Effector memory CD8-positive, alpha-beta T cell (primary cell): ENCODE results near the gene SHQ1.

ENCODE experiments used
- ATAC-seq: fragments of 150-1000 bp; cut with Tn5 transposase; replicated peaks from 2 replicates; pipeline ENCODE4 v1.10.0; 2021; ENCODE audit warnings: mild to moderate bottlenecking, moderate library complexity
- DNase-seq, 3 experiments: peaks; one replicate each; pipeline ENCODE4 v3.0.0; 2021
- H3K27ac Mint-ChIP-seq, 2 donors: one replicate each; pipeline ENCODE4 v1.8.0; 2022; ENCODE audit warnings: mild to moderate bottlenecking in 2 of 2, mixed read lengths in 2 of 2, moderate library complexity in 2 of 2
- H3K27me3 Mint-ChIP-seq, 2 donors: one replicate each; pipeline ENCODE4 v1.8.0; 2022; ENCODE audit warnings: mixed read lengths in 2 of 2
- H3K36me3 Mint-ChIP-seq: one replicate; pipeline ENCODE4 v1.8.0; 2022; ENCODE audit warnings: mild to moderate bottlenecking, moderate library complexity, mixed read lengths; ENCODE audit not compliant: insufficient read depth
- H3K4me1 Mint-ChIP-seq, 2 donors: one replicate each; pipeline ENCODE4 v1.8.0; 2022; ENCODE audit warnings: low read depth in 2 of 2, mixed read lengths in 2 of 2
- H3K4me3 Mint-ChIP-seq, 2 donors: one replicate each; pipeline ENCODE4 v1.8.0; 2022; ENCODE audit warnings: mild to moderate bottlenecking in 2 of 2, mixed read lengths in 2 of 2, moderate library complexity in 2 of 2
- H3K9me3 Mint-ChIP-seq, 2 donors: one replicate each; pipeline ENCODE4 v1.8.0; 2022; ENCODE audit warnings: mixed read lengths in 2 of 2

SHQ1 gene

DNA sequence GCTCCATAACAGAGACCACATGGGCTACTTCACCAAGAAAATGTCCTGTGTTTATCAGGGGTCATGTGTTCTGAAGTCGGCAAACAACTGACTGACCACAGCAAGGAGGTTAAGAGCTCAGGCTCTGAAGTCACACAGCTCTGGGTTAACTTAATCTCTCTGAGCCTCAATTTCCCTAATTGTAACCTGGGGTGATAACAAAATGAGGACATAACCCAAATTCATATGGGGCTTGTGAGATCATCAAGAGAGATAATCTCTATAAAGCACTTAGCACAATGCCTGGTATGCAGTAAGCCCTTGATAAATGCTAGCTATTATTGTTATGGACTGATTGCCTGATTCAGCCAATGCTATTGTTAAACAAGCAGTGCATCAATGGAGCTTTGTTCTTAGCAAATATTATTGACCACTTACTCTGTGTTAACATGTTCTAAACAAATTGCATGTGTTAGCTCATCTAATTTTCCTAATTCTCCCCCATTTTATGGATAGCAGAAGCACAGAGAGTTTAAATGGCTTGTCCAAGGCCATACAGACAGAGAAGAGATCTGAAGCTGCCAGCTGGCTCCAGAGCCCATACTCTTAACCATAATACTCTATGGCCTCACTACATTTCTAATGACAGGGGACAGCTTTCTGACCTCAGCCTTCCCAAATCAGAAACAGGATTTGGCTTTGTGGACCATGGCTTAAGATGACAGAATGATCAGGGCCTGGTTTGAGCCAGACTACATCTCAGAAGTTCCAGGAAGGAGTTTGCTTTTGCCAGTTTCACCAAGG lies 78.3 kb downstream of the SHQ1 start:
- no peaks in the 10 kb centered on the region for H3K9me3 Mint-ChIP-seq
- no peak overlapping the region for H3K4me3 Mint-ChIP-seq
- no peak for ATAC-seq
- H3K27me3 Mint-ChIP-seq = no peaks in the 10 kb centered on the region
- peaks cover 0 to 4% of the 10 kb centered on the region in 2 donors for H3K4me1 Mint-ChIP-seq
- H3K27ac Mint-ChIP-seq = no peak overlapping the region
- DNase-seq = no peak
- peaks cover 2% of the 10 kb centered on the region for H3K36me3 Mint-ChIP-seq

DNA sequence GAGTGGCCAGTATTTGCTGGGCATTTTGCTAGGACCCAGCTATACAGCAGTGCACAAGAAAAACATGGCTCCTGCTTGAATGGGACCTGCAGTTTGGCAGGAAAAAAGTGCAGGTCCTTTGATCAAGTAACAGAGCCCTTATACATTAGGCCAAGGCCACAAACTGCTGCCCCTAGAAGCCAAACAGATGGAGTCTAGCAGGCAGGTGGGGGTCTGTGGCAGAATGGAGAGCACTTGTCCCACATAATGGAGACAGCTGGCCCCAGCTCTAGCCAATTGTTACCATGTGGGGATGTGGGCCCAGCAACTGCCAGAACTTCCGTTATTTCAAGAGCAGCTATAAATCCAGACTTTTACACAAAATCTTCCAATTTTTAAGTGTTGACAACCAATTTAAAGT lies 79.3 kb downstream of the SHQ1 start:
- Mint-ChIP-seq H3K27me3 (no peaks in the 10 kb centered on the region), H3K9me3 (no peaks in the 10 kb centered on the region), H3K36me3 (peaks cover 2% of the 10 kb centered on the region), H3K4me1 (peaks cover 0 to 4% of the 10 kb centered on the region in 2 donors), H3K27ac (no peak overlapping the region), H3K4me3 (no peak overlapping the region)
- no peak for DNase-seq
- no peak for ATAC-seq

DNA sequence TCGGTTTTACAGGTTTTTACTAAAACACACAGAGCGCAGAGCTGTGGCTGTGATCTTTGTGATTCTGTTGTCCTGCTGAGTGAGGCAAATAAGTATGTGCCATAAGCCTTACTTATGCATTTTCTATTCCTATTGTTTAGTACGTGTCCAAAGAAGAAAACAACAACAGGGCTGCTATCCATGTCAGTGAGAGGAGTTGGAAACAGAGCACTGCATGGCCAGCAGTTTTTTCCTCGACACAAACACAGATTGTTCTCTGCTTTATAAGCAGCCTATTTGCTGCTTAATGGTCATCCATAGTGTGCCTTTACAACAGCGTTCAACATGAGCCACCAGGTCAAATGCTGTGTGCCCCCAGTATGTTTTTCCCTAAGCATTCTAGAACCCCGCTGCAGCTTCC lies 79.8 kb downstream of the SHQ1 start:
- Mint-ChIP-seq H3K4me1 (peaks cover 0 to 4% of the 10 kb centered on the region in 2 donors), H3K36me3 (peaks cover 2% of the 10 kb centered on the region), H3K9me3 (no peaks in the 10 kb centered on the region), H3K27me3 (no peaks in the 10 kb centered on the region), H3K27ac (no peak overlapping the region), H3K4me3 (no peak overlapping the region)
- DNase-seq (no peak), ATAC-seq (no peak)

DNA sequence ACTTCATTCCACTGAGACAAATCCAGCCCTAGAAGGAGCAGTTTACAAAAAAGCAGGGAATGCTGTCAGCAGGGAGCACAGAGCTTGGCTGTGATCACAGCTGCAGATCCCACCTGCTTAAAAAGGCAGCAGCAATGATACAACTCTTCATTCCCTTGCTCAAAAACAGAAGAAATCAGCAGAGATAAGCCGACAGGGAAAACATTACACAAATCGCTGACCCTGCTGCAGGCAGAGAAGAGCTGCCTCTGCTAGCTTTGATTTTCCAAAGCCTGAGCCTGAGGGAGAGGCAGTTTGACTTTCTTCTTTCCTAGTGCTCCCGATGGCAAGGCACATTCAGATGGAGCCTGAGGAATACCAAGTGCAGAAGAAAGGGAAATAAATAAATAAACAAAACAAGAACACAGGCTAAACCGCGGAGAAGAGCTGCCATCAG lies 80.2 kb downstream of the SHQ1 start:
- DNase-seq (no peak), ATAC-seq (no peak)
- H3K27me3 Mint-ChIP-seq = no peaks in the 10 kb centered on the region
- no peaks in the 10 kb centered on the region for H3K9me3 Mint-ChIP-seq
- no peak overlapping the region for H3K4me3 Mint-ChIP-seq
- H3K36me3 Mint-ChIP-seq = peaks cover 2% of the 10 kb centered on the region
- no peak overlapping the region for H3K27ac Mint-ChIP-seq
- H3K4me1 Mint-ChIP-seq = peaks cover 0 to 4% of the 10 kb centered on the region in 2 donors

DNA sequence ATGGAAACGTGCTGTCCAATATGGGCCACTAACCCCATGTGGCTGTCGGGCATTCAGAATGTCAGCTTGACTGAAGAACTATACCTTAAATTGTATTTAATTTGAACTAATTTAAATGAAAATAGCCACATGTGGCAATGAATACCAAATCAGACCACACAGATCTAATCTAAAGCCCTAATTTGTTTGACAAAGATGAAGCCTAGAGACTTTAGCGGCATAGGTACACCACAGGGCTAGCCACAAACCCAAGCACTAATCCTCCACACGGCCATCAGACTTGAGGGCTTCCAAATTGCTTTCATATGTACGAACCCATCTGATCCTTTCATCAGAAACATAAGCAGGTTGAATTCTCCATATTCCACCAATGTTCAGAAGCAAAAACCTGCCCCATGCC lies 81.4 kb downstream of the SHQ1 start:
- H3K27ac Mint-ChIP-seq = no peak overlapping the region
- DNase-seq = no peak
- H3K9me3 Mint-ChIP-seq = no peaks in the 10 kb centered on the region
- H3K4me1 Mint-ChIP-seq = peaks cover 0 to 4% of the 10 kb centered on the region in 2 donors
- H3K36me3 Mint-ChIP-seq = peaks cover 2% of the 10 kb centered on the region
- no peak for ATAC-seq
- no peaks in the 10 kb centered on the region for H3K27me3 Mint-ChIP-seq
- no peak overlapping the region for H3K4me3 Mint-ChIP-seq

DNA sequence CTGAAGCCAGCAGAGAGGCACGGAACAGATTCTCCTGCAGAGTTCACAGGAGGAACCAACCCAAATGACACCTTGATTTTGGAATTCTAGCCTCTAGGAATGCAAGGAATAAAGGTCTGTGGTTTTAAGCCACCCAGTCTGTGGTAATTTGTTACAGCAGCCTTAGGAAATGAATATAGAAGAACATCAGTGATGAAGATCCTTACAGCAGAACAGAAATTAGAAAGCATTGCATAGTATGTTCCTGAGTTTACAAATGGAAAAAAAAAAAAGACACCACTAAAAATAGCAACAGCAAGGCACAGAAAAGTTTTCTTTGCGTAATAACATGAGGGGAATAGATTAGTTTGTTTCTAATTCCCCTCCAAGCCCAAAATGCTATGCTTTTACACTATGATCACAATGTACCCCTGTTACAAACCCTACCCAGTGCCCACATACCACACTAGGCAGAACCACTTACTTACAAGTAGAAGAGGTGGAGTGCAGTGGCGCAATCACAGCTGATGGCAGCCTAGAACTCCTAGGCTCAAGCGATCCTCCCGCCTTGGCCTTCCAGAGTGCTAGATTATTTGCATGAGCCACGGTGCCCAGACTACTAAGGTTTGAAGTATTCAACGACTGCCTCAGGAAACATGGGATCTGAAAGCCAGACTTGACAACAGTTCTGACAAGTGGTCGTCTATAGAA lies 84.3 kb downstream of the SHQ1 start:
- DNase-seq (no peak), ATAC-seq (no peak)
- no peaks in the 10 kb centered on the region for H3K4me1 Mint-ChIP-seq
- H3K36me3 Mint-ChIP-seq = no peaks in the 10 kb centered on the region
- no peaks in the 10 kb centered on the region for H3K27me3 Mint-ChIP-seq
- H3K9me3 Mint-ChIP-seq = no peaks in the 10 kb centered on the region
- no peak overlapping the region for H3K27ac Mint-ChIP-seq
- no peak overlapping the region for H3K4me3 Mint-ChIP-seq

DNA sequence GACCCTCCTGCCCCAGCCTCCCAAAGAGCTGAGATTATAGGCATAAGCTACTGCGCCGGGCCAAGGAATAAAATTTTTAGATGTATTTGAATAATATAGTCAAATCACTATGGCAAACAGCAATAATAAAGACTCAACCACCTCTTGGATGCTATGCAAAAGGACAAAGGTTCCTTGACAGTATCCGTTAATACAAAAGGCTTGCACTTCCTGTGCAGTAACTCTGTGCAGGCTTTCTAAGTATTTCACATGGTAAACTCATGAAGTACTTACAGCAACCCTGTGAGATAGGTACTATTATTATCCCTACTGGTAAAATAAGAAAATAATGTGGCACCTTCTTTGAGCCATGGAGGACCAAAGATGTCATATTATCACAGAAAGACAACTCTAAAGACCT lies 86.8 kb downstream of the SHQ1 start:
- Mint-ChIP-seq H3K4me1 (peaks cover 10 to 16% of the 10 kb centered on the region in 2 donors), H3K4me3 (no peak overlapping the region), H3K36me3 (no peaks in the 10 kb centered on the region), H3K27me3 (no peaks in the 10 kb centered on the region), H3K9me3 (no peaks in the 10 kb centered on the region), H3K27ac (no peak overlapping the region)
- ATAC-seq = no peak
- DNase-seq = no peak

DNA sequence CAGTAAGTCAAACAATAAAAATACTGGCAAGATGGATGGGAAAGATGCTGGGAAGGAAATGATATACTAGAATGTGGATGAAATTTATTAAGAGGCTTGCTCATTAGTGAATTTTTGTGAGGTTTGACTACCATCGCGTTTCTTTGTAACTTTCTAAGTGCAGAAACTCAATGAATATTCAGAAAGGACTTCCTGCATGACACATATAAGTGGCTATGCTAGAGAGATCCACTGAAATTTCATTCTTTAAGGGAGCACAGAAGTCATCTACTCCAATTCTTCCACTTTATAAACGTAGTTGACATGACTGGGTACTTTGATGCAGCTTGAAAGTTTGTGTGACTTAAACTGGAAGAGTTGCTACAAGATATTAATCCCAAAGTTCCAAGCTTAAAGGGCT lies 88.0 kb downstream of the SHQ1 start:
- Mint-ChIP-seq H3K36me3 (no peaks in the 10 kb centered on the region), H3K27ac (no peak overlapping the region), H3K27me3 (no peaks in the 10 kb centered on the region), H3K9me3 (no peaks in the 10 kb centered on the region), H3K4me1 (peaks cover 10 to 16% of the 10 kb centered on the region in 2 donors), H3K4me3 (no peak overlapping the region)
- DNase-seq (no peak), ATAC-seq (no peak)

DNA sequence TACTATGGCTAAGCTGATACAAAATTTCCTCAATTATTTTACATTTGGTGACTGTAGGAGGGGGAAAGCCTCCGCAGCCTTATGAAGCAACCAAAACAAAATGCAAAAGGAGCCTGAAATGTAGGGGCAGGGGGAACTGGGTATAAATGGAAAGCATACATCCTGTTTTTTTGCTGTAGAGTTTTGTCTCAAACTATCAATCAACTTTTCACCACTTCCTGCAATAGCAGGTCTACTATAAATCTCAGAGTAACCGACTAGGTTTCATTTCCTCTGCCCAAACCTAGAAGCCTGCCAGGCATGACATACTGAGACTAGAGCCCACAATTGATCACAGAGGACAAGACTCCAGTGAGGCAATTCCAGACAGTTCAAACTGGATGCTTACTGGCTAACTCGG lies 91.3 kb downstream of the SHQ1 start:
- peak; percentile 99 for ATAC-seq
- DNase-seq = peak in 2 of 3 experiments; percentile 18 to 36
- Mint-ChIP-seq H3K27me3 (no peaks in the 10 kb centered on the region), H3K4me3 (peak overlapping the region; percentile 43 to 54), H3K27ac (peak overlapping the region; percentile 87 to 91), H3K36me3 (peaks cover 5% of the 10 kb centered on the region), H3K9me3 (no peaks in the 10 kb centered on the region), H3K4me1 (peaks cover 10 to 16% of the 10 kb centered on the region in 2 donors)

DNA sequence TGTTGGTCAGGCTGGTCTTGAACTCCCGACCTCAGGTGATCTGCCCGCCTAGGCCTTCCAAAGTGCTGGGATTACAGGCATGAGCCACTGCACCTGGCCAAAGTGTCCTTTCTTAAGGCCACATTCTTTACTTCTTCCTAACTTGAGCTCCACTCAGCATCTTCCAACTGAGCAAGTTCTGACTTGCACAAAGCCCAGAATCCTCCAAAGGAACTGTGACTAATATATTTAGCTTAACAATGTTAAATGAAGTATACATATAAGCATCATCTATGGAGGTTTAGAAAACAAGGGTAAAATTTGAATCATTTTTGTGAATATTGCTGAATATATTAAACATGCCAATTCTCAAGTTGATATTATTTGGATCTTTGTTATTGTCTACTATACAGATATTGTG lies 93.7 kb downstream of the SHQ1 start:
- no peaks in the 10 kb centered on the region for H3K27me3 Mint-ChIP-seq
- H3K36me3 Mint-ChIP-seq = peaks cover 5% of the 10 kb centered on the region
- H3K4me1 Mint-ChIP-seq = peaks cover 10 to 16% of the 10 kb centered on the region in 2 donors
- DNase-seq = no peak
- H3K4me3 Mint-ChIP-seq = no peak overlapping the region
- H3K27ac Mint-ChIP-seq = no peak overlapping the region
- ATAC-seq = no peak
- no peaks in the 10 kb centered on the region for H3K9me3 Mint-ChIP-seq

DNA sequence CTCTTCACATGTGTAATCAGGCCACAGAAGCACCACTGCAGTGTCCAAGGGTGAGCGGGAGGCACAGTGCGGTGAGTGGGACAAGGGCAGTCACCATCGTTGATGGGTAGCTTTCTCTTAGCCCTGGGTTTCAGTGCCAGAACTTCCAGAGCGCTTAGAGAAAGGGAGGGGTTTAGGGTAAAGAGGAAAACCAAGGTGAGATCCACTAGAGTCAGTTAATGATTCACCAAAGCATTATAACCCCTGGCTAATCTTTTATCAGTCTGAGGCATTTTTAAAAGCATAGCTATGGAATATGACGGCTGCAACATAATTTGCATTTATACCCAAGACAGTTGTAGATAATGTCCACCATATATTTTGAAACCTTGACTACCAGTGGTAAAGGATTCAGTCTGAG lies 94.8 kb downstream of the SHQ1 start:
- DNase-seq (no peak), ATAC-seq (no peak)
- Mint-ChIP-seq H3K9me3 (no peaks in the 10 kb centered on the region), H3K4me1 (peaks cover 10 to 16% of the 10 kb centered on the region in 2 donors), H3K27me3 (no peaks in the 10 kb centered on the region), H3K27ac (no peak overlapping the region), H3K36me3 (peaks cover 8% of the 10 kb centered on the region), H3K4me3 (no peak overlapping the region)

DNA sequence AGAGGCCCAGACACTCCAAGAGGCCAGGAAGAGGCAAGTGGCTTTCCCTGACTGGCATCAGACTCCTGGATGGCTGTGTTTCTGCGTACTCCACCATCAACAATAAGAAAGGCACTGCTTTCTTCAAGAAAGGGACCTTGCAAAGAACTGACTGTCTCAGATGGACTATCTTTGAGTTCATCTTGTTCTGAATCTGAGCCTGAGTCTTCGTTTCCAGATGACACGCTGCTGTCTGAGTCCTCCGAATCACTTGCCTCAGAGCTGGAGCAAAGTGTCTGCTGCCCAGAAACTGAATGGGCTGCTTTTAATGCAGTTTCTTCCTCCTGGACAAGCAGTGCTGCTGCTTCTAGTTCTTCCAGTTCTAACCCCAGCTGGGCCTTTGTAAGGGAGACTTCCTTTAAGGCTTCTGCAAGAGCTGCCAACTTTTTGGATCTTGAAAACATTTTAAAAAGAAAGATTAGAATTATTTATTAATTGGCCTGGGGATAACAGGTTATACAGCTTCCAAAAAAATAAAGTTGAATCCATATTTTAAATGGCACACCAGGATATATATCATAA lies 97.8 kb downstream of the SHQ1 start:
- H3K27ac Mint-ChIP-seq = no peak overlapping the region
- no peaks in the 10 kb centered on the region for H3K9me3 Mint-ChIP-seq
- peaks cover 8% of the 10 kb centered on the region for H3K36me3 Mint-ChIP-seq
- no peak for ATAC-seq
- H3K4me1 Mint-ChIP-seq = peaks cover 0 to 5% of the 10 kb centered on the region in 2 donors
- H3K4me3 Mint-ChIP-seq = no peak overlapping the region
- no peak for DNase-seq
- no peaks in the 10 kb centered on the region for H3K27me3 Mint-ChIP-seq

DNA sequence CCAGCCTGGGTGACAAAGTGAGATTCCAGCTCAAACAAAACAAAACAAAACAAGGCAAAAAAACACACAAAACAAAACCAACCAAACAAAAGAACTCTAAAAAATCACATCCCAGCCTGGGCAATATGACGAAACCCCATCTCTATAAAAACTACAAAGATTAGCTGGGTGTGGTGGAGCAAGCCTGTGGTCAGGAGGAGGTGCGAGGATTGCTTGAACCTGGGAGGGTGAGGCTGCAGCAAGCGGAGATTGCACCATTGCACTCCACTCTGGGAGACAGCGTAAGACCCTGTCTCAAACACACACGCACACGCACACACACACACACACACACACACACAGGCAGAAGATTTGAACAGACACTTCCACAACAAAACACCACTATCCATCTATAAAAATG lies 99.6 kb downstream of the SHQ1 start:
- Mint-ChIP-seq H3K36me3 (peaks cover 8% of the 10 kb centered on the region), H3K4me3 (no peak overlapping the region), H3K27me3 (no peaks in the 10 kb centered on the region), H3K4me1 (peaks cover 2 to 8% of the 10 kb centered on the region in 2 donors), H3K27ac (no peak overlapping the region), H3K9me3 (no peaks in the 10 kb centered on the region)
- no peak for DNase-seq
- no peak for ATAC-seq
